ENCODE measurements around the gene C10orf90.

DNA sequence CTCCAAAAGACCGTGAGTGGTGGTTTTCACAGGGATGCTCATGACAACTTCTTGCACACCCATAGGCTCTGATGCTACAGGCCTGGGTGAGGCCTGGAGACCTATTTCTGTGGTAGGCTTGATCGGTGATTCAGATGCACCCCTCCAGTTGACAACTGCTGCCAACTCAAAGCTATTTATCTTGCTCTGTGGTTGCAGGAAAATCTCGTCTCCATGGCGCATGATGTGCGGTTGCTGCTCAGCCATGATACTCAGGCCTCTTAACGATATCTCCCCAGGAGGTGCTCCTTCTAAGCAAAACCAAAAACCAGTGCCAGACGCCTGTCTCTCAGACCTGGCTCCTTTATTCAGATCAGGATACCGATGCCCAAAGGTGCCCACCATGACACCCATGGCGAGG, 31.4 kb downstream of the C10orf90 start:
- TF ChIP-seq POLR2A (IDR thresholded peaks at IDR 0.05) (no peak), POLR2AphosphoS5 (IDR thresholded peaks at IDR 0.05) (no peak)
- TF ChIP-seq, protein P1, sequence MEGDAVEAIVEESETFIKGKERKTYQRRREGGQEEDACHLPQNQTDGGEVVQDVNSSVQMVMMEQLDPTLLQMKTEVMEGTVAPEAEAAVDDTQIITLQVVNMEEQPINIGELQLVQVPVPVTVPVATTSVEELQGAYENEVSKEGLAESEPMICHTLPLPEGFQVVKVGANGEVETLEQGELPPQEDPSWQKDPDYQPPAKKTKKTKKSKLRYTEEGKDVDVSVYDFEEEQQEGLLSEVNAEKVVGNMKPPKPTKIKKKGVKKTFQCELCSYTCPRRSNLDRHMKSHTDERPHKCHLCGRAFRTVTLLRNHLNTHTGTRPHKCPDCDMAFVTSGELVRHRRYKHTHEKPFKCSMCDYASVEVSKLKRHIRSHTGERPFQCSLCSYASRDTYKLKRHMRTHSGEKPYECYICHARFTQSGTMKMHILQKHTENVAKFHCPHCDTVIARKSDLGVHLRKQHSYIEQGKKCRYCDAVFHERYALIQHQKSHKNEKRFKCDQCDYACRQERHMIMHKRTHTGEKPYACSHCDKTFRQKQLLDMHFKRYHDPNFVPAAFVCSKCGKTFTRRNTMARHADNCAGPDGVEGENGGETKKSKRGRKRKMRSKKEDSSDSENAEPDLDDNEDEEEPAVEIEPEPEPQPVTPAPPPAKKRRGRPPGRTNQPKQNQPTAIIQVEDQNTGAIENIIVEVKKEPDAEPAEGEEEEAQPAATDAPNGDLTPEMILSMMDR (IDR thresholded peaks at IDR 0.05) = no peak

All from breast epithelium (tissue), 3 donors.